Endodermal cell (in vitro differentiated cells): ENCODE data around the gene NPAS3. TPM values are rescaled to one million over a fixed set of nuclear protein-coding genes. Genes with fewer than 3 reads are reported as not detected.

Experiments
- DNase-seq: peaks from one replicate; pipeline ENCODE4 v3.0.0-alpha.2; 2017
- H3K27ac ChIP-seq: 2 replicates; pipeline ENCODE4 v1.5.1; 2013; ENCODE audit warnings: mild to moderate bottlenecking, low read depth, low read length, moderate library complexity
- H3K27me3 ChIP-seq: 2 replicates; pipeline ENCODE4 v1.6.1; 2013; ENCODE audit warnings: mild to moderate bottlenecking, low read length, moderate library complexity; ENCODE audit not compliant: insufficient read depth, control insufficient read depth, poor library complexity, severe bottlenecking
- H3K36me3 ChIP-seq: 2 replicates; pipeline ENCODE4 v1.7.0; 2013; ENCODE audit warnings: mild to moderate bottlenecking, low read length, moderate library complexity; ENCODE audit not compliant: control insufficient read depth, insufficient read depth
- H3K4me1 ChIP-seq: one replicate; pipeline ENCODE4 v1.7.0; 2013; ENCODE audit warnings: low read length; ENCODE audit not compliant: control insufficient read depth, insufficient read depth
- H3K4me3 ChIP-seq: 2 replicates; pipeline ENCODE4 v1.5.1; 2013; ENCODE audit warnings: mild to moderate bottlenecking, low read length, moderate library complexity
- H3K9ac ChIP-seq: 2 replicates; pipeline ENCODE4 v1.6.1; 2013; ENCODE audit warnings: mild to moderate bottlenecking, low read length, moderate library complexity; ENCODE audit not compliant: poor library complexity, severe bottlenecking; ENCODE audit errors: extremely low read depth
- H3K9me3 ChIP-seq: 2 replicates; pipeline ENCODE4 v1.6.1; 2013; ENCODE audit warnings: mild to moderate bottlenecking, low read length, moderate library complexity; ENCODE audit not compliant: control insufficient read depth
- H3K27ac Mint-ChIP-seq: 2 replicates; pipeline ENCODE4 v1.8.0; 2020; ENCODE audit warnings: mixed read lengths
- H3K27me3 Mint-ChIP-seq: 2 replicates; pipeline ENCODE4 v1.8.0; 2021; ENCODE audit warnings: mild to moderate bottlenecking, mixed read lengths; ENCODE audit not compliant: insufficient read depth
- H3K36me3 Mint-ChIP-seq: 2 replicates; pipeline ENCODE4 v1.8.0; 2020; ENCODE audit warnings: low read depth, mixed read lengths
- H3K4me1 Mint-ChIP-seq: 2 replicates; pipeline ENCODE4 v1.8.0; 2020; ENCODE audit warnings: mixed read lengths
- H3K4me3 Mint-ChIP-seq: 2 replicates; pipeline ENCODE4 v1.8.0; 2020; ENCODE audit warnings: mild to moderate bottlenecking, moderate library complexity, mixed read lengths
- H3K9me3 Mint-ChIP-seq: 2 replicates; pipeline ENCODE4 v1.8.0; 2020; ENCODE audit warnings: mild to moderate bottlenecking, mixed read lengths
- WGBS, 2 experiments: methylation state at CpG; one replicate each; pipeline versions ENCODE4 v1.1.5 to v1.1.7; 2013; ENCODE audit warnings: missing lambda C conversion rate in 2 of 2, mixed read lengths in 1 of 2; ENCODE audit not compliant: insufficient coverage in 1 of 2, insufficient read length in 1 of 2; 5-methylcytosine and 5-hydroxymethylcytosine counted together
- total RNA-seq, 2 donors: library from RNA; stranded (reverse); fragmentation: NEBNext Ultra II Directional in 1 of 2; extraction: Animal tissue kit (Norgen Biotek cat#: 25700) in 1 of 2; gene quantifications; 2 replicates in 1 of 2; 3 replicates in 1 of 2; pipeline ENCODE4 v1.2.1, GENCODE V29; 2021
- TF ChIP-seq, protein P1 (sequence below): fragments of 200-600 bp; sonication (generic); conservative IDR thresholded peaks from 2 replicates; pipeline ENCODE4 v1.5.0; 2021; ENCODE audit warnings: antibody characterized with exemption, mild to moderate bottlenecking

NPAS3 gene
- total RNA-seq, 2 donors from 2014 or later, result 1.4 to 1.6 TPM

- Mint-ChIP-seq H3K9me3 (no peaks in the 10 kb centered on the region), H3K36me3 (no peaks in the 10 kb centered on the region), H3K27me3 (no peaks in the 10 kb centered on the region), H3K4me1 (peaks cover 39% of the 10 kb centered on the region), H3K27ac (no peak overlapping the region), H3K4me3 (no peak overlapping the region)
- Histone ChIP-seq H3K4me3 (no peak overlapping the region), H3K27me3 (no peaks in the 10 kb centered on the region), H3K36me3 (no peaks in the 10 kb centered on the region), H3K4me1 (peaks cover 12% of the 10 kb centered on the region), H3K9me3 (no peaks in the 10 kb centered on the region), H3K9ac (no peak overlapping the region), H3K27ac (no peak overlapping the region)
- 88 to 91% methylated on average over 3 to 4 of the region's 7 CpGs for WGBS, 2 experiments
- DNase-seq, result no peak
- TF ChIP-seq, protein P1, sequence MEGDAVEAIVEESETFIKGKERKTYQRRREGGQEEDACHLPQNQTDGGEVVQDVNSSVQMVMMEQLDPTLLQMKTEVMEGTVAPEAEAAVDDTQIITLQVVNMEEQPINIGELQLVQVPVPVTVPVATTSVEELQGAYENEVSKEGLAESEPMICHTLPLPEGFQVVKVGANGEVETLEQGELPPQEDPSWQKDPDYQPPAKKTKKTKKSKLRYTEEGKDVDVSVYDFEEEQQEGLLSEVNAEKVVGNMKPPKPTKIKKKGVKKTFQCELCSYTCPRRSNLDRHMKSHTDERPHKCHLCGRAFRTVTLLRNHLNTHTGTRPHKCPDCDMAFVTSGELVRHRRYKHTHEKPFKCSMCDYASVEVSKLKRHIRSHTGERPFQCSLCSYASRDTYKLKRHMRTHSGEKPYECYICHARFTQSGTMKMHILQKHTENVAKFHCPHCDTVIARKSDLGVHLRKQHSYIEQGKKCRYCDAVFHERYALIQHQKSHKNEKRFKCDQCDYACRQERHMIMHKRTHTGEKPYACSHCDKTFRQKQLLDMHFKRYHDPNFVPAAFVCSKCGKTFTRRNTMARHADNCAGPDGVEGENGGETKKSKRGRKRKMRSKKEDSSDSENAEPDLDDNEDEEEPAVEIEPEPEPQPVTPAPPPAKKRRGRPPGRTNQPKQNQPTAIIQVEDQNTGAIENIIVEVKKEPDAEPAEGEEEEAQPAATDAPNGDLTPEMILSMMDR, result no peak
These were observed 829.1 kb downstream of the NPAS3 start for GRCh38 chr14:33767586-33768457.

DNA sequence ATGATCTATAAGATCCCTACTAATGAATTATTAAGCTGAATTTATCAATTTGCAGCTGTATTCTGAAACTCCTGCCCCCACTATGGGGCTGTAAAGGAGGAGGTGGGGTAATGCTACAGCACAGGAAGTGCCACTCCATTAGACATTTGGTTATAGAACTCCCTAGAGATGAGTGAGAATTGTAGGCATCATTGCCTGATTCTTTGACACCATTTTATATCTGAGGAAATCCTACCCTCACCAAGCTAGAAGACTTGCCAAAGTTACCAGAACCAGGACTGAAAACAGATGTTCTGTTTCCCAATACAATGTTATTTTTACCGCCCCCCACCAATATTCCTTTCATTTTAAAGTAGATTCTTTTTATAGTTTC, 829.8 kb downstream of the NPAS3 start:
- 100% methylated on average over 1 of the region's 1 CpG; no CpG with 5 or more reads in 1 of the 2 experiments for WGBS, 2 experiments
- H3K9me3 ChIP-seq, result no peaks in the 10 kb centered on the region
- H3K4me3 ChIP-seq, result no peak overlapping the region
- no peaks in the 10 kb centered on the region for H3K36me3 Mint-ChIP-seq
- no peaks in the 10 kb centered on the region for H3K27me3 ChIP-seq
- no peak overlapping the region for H3K27ac ChIP-seq
- no peak overlapping the region for H3K4me3 Mint-ChIP-seq
- TF ChIP-seq, protein P1, result no peak
- no peak overlapping the region for H3K9ac ChIP-seq
- H3K36me3 ChIP-seq, result no peaks in the 10 kb centered on the region
- H3K27me3 Mint-ChIP-seq, result no peaks in the 10 kb centered on the region
- H3K9me3 Mint-ChIP-seq, result no peaks in the 10 kb centered on the region
- no peak overlapping the region for H3K27ac Mint-ChIP-seq
- DNase-seq, result no peak
- H3K4me1 Mint-ChIP-seq, result peaks cover 37% of the 10 kb centered on the region
- H3K4me1 ChIP-seq, result peaks cover 10% of the 10 kb centered on the region

- peaks cover 4% of the 10 kb centered on the region for H3K4me1 Mint-ChIP-seq
These were observed 834.7 kb downstream of the NPAS3 start for GRCh38 chr14:33773205-33774030.

More at GRCh38 chr14:33773205-33774030, 834.7 kb downstream of the NPAS3 start:
- Histone ChIP-seq H3K27me3 (no peaks in the 10 kb centered on the region), H3K9ac (no peak overlapping the region), H3K4me3 (no peak overlapping the region), H3K9me3 (no peaks in the 10 kb centered on the region), H3K4me1 (peaks cover 5% of the 10 kb centered on the region), H3K36me3 (no peaks in the 10 kb centered on the region), H3K27ac (no peak overlapping the region)
- DNase-seq, result no peak
- WGBS, 2 experiments, result 94 to 99% methylated on average over 8 of the region's 8 CpGs
- TF ChIP-seq, protein P1, result no peak
- Mint-ChIP-seq H3K27me3 (no peaks in the 10 kb centered on the region), H3K27ac (no peak overlapping the region), H3K9me3 (no peaks in the 10 kb centered on the region), H3K4me3 (no peak overlapping the region), H3K36me3 (no peaks in the 10 kb centered on the region)
